ENCODE data around the gene ATP11A. TPM values are rescaled to one million over a fixed set of nuclear protein-coding genes. Genes with fewer than 3 reads are reported as not detected.

The ATP11A gene
- total RNA-seq, 1 donor from 2014 or later: 70.9 TPM

GRCh38 chr13:112842931-112843391, 153.1 kb downstream of the ATP11A start:
- Mint-ChIP-seq H3K36me3 (peaks cover 15% of the 10 kb centered on the region), H3K27me3 (no peaks in the 10 kb centered on the region), H3K9me3 (no peaks in the 10 kb centered on the region), H3K4me3 (no peak overlapping the region), H3K27ac (no peak overlapping the region), H3K4me1 (ENCODE audit: unreplicated experiment) (peaks cover 4% of the 10 kb centered on the region)
- TF ChIP-seq, protein P1, sequence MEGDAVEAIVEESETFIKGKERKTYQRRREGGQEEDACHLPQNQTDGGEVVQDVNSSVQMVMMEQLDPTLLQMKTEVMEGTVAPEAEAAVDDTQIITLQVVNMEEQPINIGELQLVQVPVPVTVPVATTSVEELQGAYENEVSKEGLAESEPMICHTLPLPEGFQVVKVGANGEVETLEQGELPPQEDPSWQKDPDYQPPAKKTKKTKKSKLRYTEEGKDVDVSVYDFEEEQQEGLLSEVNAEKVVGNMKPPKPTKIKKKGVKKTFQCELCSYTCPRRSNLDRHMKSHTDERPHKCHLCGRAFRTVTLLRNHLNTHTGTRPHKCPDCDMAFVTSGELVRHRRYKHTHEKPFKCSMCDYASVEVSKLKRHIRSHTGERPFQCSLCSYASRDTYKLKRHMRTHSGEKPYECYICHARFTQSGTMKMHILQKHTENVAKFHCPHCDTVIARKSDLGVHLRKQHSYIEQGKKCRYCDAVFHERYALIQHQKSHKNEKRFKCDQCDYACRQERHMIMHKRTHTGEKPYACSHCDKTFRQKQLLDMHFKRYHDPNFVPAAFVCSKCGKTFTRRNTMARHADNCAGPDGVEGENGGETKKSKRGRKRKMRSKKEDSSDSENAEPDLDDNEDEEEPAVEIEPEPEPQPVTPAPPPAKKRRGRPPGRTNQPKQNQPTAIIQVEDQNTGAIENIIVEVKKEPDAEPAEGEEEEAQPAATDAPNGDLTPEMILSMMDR (conservative IDR thresholded peaks at IDR 0.05): no peak
- no peak for DNase-seq (ENCODE audit: extremely low spot score, unreplicated experiment)

- Mint-ChIP-seq H3K27me3 (no peaks in the 10 kb centered on the region), H3K27ac (no peak overlapping the region)
- TF ChIP-seq, protein P1 (conservative IDR thresholded peaks at IDR 0.05): no peak
Observed at GRCh38 chr13:112843392-112844111, 153.7 kb downstream of the ATP11A start.

DNA sequence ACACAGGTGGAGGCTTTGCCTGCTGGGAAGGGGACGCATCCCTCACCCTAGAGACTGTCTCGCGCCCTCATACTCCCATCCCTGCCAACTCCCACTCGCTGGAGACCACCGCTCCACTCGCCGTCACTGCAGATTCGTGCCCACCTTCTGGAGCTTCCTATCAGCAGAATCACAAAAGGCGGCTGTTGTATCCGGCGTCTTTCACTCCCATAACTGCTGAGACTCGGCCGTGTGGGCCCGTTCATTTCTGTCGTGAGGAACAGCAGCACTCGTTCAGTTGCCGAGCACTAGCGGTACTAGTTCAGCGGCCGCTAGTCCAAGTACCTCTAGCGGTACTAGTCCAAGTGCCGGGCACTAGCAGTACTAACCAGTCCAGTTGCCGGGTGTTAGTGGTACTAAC, 154.6 kb downstream of the ATP11A start:
- no peak for DNase-seq (ENCODE audit: extremely low spot score, unreplicated experiment)
- Mint-ChIP-seq H3K27ac (no peak overlapping the region), H3K27me3 (no peaks in the 10 kb centered on the region), H3K4me3 (no peak overlapping the region), H3K36me3 (peaks cover 21% of the 10 kb centered on the region), H3K9me3 (no peaks in the 10 kb centered on the region), H3K4me1 (ENCODE audit: unreplicated experiment) (peaks cover 9% of the 10 kb centered on the region)
- TF ChIP-seq, protein P1 (conservative IDR thresholded peaks at IDR 0.05): no peak

More at GRCh38 chr13:112843392-112844111, 153.7 kb downstream of the ATP11A start:
- Mint-ChIP-seq H3K4me3 (no peak overlapping the region), H3K4me1 (ENCODE audit: unreplicated experiment) (peaks cover 4% of the 10 kb centered on the region), H3K9me3 (no peaks in the 10 kb centered on the region), H3K36me3 (peaks cover 21% of the 10 kb centered on the region)
- no peak for DNase-seq (ENCODE audit: extremely low spot score, unreplicated experiment)

DNA sequence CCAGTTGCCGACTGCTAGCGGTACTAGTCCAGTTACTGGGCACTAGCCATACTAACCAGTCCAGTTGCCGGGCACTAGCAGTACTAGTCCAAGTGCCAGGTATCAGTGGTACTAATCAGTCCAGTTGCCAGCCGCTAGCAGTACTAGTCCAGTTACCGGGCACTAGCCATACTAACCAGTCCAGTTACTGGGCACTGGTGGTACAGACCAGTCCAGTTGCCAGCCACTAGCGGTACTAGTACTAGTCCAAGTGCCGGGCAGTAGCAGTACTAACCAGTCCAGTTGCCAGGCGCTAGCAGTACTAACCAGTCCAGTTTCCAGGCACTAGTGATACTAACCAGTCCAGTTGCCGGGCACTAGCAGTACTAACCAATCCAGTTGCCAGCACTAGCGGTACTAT, 155.0 kb downstream of the ATP11A start:
- Mint-ChIP-seq H3K36me3 (peaks cover 24% of the 10 kb centered on the region), H3K4me3 (no peak overlapping the region), H3K9me3 (no peaks in the 10 kb centered on the region), H3K27ac (no peak overlapping the region), H3K4me1 (ENCODE audit: unreplicated experiment) (peaks cover 14% of the 10 kb centered on the region), H3K27me3 (no peaks in the 10 kb centered on the region)
- TF ChIP-seq, protein P1 (conservative IDR thresholded peaks at IDR 0.05): no peak
- DNase-seq (ENCODE audit: extremely low spot score, unreplicated experiment): no peak

DNA sequence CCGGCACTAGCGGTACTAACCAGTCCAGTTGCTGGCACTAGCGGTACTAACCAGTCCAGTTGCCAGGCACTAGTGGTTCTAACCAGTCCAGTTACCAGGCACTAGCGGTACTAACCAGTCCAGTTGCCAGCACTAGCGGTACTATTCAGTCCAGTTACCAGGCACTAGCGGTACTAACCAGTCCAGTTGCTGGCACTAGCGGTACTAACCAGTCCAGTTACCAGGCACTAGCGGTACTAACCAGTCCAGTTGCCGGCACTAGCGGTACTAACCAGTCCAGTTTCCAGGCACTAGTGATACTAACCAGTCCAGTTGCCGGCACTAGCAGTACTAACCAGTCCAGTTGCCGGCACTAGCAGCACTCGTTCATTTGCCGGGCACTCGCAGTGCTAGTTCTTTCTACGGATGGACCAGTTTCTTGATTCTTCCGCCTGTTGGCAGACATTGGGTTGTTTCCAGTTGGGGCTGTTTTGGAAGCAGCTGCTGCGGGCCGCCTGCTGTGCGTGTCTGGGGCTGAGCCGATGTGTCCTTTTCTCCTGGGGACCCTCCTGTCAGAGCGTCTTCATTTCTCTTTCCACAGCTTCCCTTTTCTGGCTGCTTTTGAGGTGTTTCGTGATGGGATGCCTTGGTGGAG, 155.8 kb downstream of the ATP11A start:
- H3K9me3 Mint-ChIP-seq: no peaks in the 10 kb centered on the region
- peaks cover 24% of the 10 kb centered on the region for H3K36me3 Mint-ChIP-seq
- H3K27me3 Mint-ChIP-seq: no peaks in the 10 kb centered on the region

More for the DNA sequence above, 155.8 kb downstream of the ATP11A start:
- Mint-ChIP-seq H3K27ac (no peak overlapping the region), H3K4me1 (ENCODE audit: unreplicated experiment) (peaks cover 20% of the 10 kb centered on the region), H3K4me3 (no peak overlapping the region)
- TF ChIP-seq, protein P1 (conservative IDR thresholded peaks at IDR 0.05): no peak
- DNase-seq (ENCODE audit: extremely low spot score, unreplicated experiment): no peak
